MCF 10A (cell line): ENCODE data around the gene GPR31. TPM values are rescaled to one million over a fixed set of nuclear protein-coding genes. Genes with fewer than 3 reads are reported as not detected.

Source experiments
- BruUV-seq: library from RNA; stranded (reverse); fragments of 400-500 nt; replicated peaks from 2 replicates; lab custom pipeline; 2021; lab: Mats Ljungman, UMichigan
- CTCF ChIA-PET: fragments of 300-600 bp; sonication (Branson Sonifier 250); formaldehyde crosslinking; extraction: SDS; loops from one replicate; lab custom pipeline; 2021; ENCODE audit warnings: antibody characterized with exemption, inconsistent platforms; lab: Yijun Ruan, JAX
- POLR2A ChIA-PET: fragments of 300-600, 350-650 bp; sonication (Branson Sonifier 250); formaldehyde crosslinking; extraction: SDS; loops from one replicate; lab custom pipeline; 2020; ENCODE audit warnings: antibody characterized with exemption, inconsistent platforms; lab: Yijun Ruan, JAX
- DNase-seq: peaks from one replicate; pipeline ENCODE4 v3.0.0-alpha.2; 2018; ENCODE audit not compliant: unreplicated experiment
- H3K27ac Mint-ChIP-seq: one replicate; pipeline ENCODE4 v1.8.0; 2022; ENCODE audit warnings: mild to moderate bottlenecking, low read depth, mixed read lengths; ENCODE audit not compliant: unreplicated experiment
- H3K27me3 Mint-ChIP-seq: one replicate; pipeline ENCODE4 v1.8.0; 2022; ENCODE audit warnings: mixed read lengths; ENCODE audit not compliant: insufficient read depth, unreplicated experiment
- H3K36me3 Mint-ChIP-seq: one replicate; pipeline ENCODE4 v1.8.0; 2022; ENCODE audit warnings: mild to moderate bottlenecking, moderate library complexity, mixed read lengths; ENCODE audit not compliant: insufficient read depth, unreplicated experiment
- H3K4me1 Mint-ChIP-seq: one replicate; pipeline ENCODE4 v1.8.0; 2022; ENCODE audit warnings: mixed read lengths; ENCODE audit not compliant: insufficient read depth, unreplicated experiment
- H3K4me3 Mint-ChIP-seq: one replicate; pipeline ENCODE4 v1.8.0; 2022; ENCODE audit warnings: mild to moderate bottlenecking, moderate library complexity, mixed read lengths; ENCODE audit not compliant: unreplicated experiment
- H3K9me3 Mint-ChIP-seq: one replicate; pipeline ENCODE4 v1.8.0; 2022; ENCODE audit warnings: mixed read lengths; ENCODE audit not compliant: unreplicated experiment
- CTCF ChIP-seq: fragments of 200-600 bp; IDR thresholded peaks from one replicate; pipeline ENCODE4 v1.8.0; 2022; ENCODE audit warnings: antibody characterized with exemption, mild to moderate bottlenecking; ENCODE audit not compliant: unreplicated experiment
- intact Hi-C: fragments of 100-400 bp; cut with micrococcal nuclease; formaldehyde crosslinking; loops from 2 replicates; pipeline ENCODE4 v1.14.1; 2022
- total RNA-seq: library from RNA; stranded (reverse); gene quantifications from 2 replicates; pipeline ENCODE4 v1.2.3, GENCODE V29; 2022

GPR31 gene
- total RNA-seq, 1 experiment from 2014 or later: not detected

GRCh38 chr6:167125855-167126349 lies 31.9 kb downstream of the GPR31 start:
- no peak overlapping the region for H3K27ac Mint-ChIP-seq
- ChIA-PET POLR2A (interaction anchor here (0.8 kb wide), 1 partner anchor 12 kb away, joined by 3 read pairs; no protein-coding TSS in a partner anchor), CTCF (interaction anchor here (0.6 kb wide), 1 partner anchor 690 kb away, joined by 4 read pairs; no protein-coding TSS in a partner anchor)
- no peak for DNase-seq
- peaks cover 44% of the 10 kb centered on the region for H3K27me3 Mint-ChIP-seq
- TF ChIP-seq CTCF: no peak
- no peaks in the 10 kb centered on the region for H3K9me3 Mint-ChIP-seq
- intact Hi-C loops: no loop called here
- H3K4me3 Mint-ChIP-seq: no peak overlapping the region
- no peaks in the 10 kb centered on the region for H3K36me3 Mint-ChIP-seq
- BruUV-seq: no TSS peak
- H3K4me1 Mint-ChIP-seq: no peaks in the 10 kb centered on the region

GRCh38 chr6:167125410-167125809 lies 32.4 kb downstream of the GPR31 start:
- CTCF ChIA-PET: interaction anchor here (0.6 to 0.7 kb wide), 2 partner anchors 171 to 690 kb away, joined by 3 to 4 read pairs; no protein-coding TSS in a partner anchor

GRCh38 chr6:167124753-167125152 lies 33.0 kb downstream of the GPR31 start:
- DNase-seq: no peak
- ChIA-PET CTCF (interaction anchor here (0.7 to 2.1 kb wide), 3 partner anchors 12 to 171 kb away, joined by 3 to 8 read pairs (median 4); no protein-coding TSS in a partner anchor), POLR2A (no interaction called here)
- no peaks in the 10 kb centered on the region for H3K36me3 Mint-ChIP-seq
- H3K4me1 Mint-ChIP-seq: no peaks in the 10 kb centered on the region
- H3K27ac Mint-ChIP-seq: no peak overlapping the region
- no peak overlapping the region for H3K4me3 Mint-ChIP-seq
- peaks cover 44% of the 10 kb centered on the region for H3K27me3 Mint-ChIP-seq
- TF ChIP-seq CTCF: no peak
- BruUV-seq: no TSS peak
- no peaks in the 10 kb centered on the region for H3K9me3 Mint-ChIP-seq
- intact Hi-C loops: no loop called here

More at GRCh38 chr6:167125410-167125809, 32.4 kb downstream of the GPR31 start:
- no peak for TF ChIP-seq CTCF
- H3K4me3 Mint-ChIP-seq: no peak overlapping the region
- H3K9me3 Mint-ChIP-seq: no peaks in the 10 kb centered on the region
- H3K27ac Mint-ChIP-seq: no peak overlapping the region
- H3K36me3 Mint-ChIP-seq: no peaks in the 10 kb centered on the region
- POLR2A ChIA-PET: interaction anchor here (0.8 kb wide), 1 partner anchor 12 kb away, joined by 3 read pairs; no protein-coding TSS in a partner anchor
- H3K27me3 Mint-ChIP-seq: peaks cover 48% of the 10 kb centered on the region
- H3K4me1 Mint-ChIP-seq: no peaks in the 10 kb centered on the region
- no peak for DNase-seq
- no TSS peak for BruUV-seq
- intact Hi-C loops: no loop called here

- H3K4me3 Mint-ChIP-seq: no peak within 1 kb of the TSS
- H3K27ac Mint-ChIP-seq: no peak within 1 kb of the TSS
- TF ChIP-seq CTCF: no peak
- intact Hi-C loops: no loop called here
- no peaks in the 10 kb centered on the region for H3K4me1 Mint-ChIP-seq
- CTCF ChIA-PET: interaction anchor here (0.6 to 2.1 kb wide), 2 partner anchors 14 to 35 kb away, joined by 3 to 8 read pairs; no protein-coding TSS in a partner anchor
- POLR2A ChIA-PET: interaction anchor here (0.7 to 0.9 kb wide), 2 partner anchors 13 to 358 kb away, joined by 3 to 4 read pairs; no protein-coding TSS in a partner anchor
- no peaks in the 10 kb centered on the region for H3K36me3 Mint-ChIP-seq
- DNase-seq: no peak
- H3K9me3 Mint-ChIP-seq: no peaks in the 10 kb centered on the region
- BruUV-seq: no TSS peak
- H3K27me3 Mint-ChIP-seq: peaks cover 52% of the 10 kb centered on the region
These were observed 34.7 kb downstream of the GPR31 start, which contains the start of gene CCR6 for GRCh38 chr6:167122827-167123657. TSS of gene CCR6 (plus strand) at chr6:167123096. CDS start at chr6:167136135, 13,039 bp downstream.
